ENCODE measurements around the gene ZNF320. TPM values are rescaled to one million over a fixed set of nuclear protein-coding genes. Genes with fewer than 3 reads are reported as not detected.
"Not testable (repeated sequence)": the region's sequence is repeated elsewhere in the genome, so short reads cannot be mapped to it uniquely, and the experiment has no call there.

Gene ZNF320
- total RNA-seq, 1 donor from 2014 or later = 31.6 TPM

- H3K27ac ChIP-seq (ENCODE audit: low read depth, low read length) = no peak overlapping the region
- Mint-ChIP-seq H3K36me3 (ENCODE audit: low read depth, unreplicated experiment) (peaks cover 9% of the 10 kb centered on the region), H3K27me3 (ENCODE audit: low read depth, unreplicated experiment) (no peaks in the 10 kb centered on the region), H3K4me1 (ENCODE audit: low read depth, unreplicated experiment) (peaks cover 14% of the 10 kb centered on the region), H3K9me3 (ENCODE audit: unreplicated experiment) (peaks cover 14% of the 10 kb centered on the region), H3K4me3 (ENCODE audit: unreplicated experiment) (peak overlapping the region; percentile 94), H3K27ac (ENCODE audit: unreplicated experiment) (peak overlapping the region; percentile 83)
- H3K4me3 ChIP-seq (ENCODE audit: insufficient read depth, low read depth, low read length) = peak overlapping the region; percentile 79
- H3K9me3 ChIP-seq (ENCODE audit: insufficient read depth, low read depth, low read length) = peaks cover 4% of the 10 kb centered on the region
- H3K36me3 ChIP-seq (ENCODE audit: insufficient read depth, low read length) = no peaks in the 10 kb centered on the region
- peaks cover 7% of the 10 kb centered on the region for H3K79me2 ChIP-seq (ENCODE audit: insufficient read depth, low read length)
- H3K27me3 ChIP-seq (ENCODE audit: insufficient read depth, low read length) = no peaks in the 10 kb centered on the region
- FAIRE-seq (no peak), DNase-seq (ENCODE audit: low read depth) (no peak)
- no peak for TF ChIP-seq EZH2 (IDR thresholded peaks at IDR 0.05; ENCODE audit: insufficient read depth, low read length)
- no peak for TF ChIP-seq CTCF (IDR thresholded peaks at IDR 0.05; ENCODE audit: insufficient read depth, low read depth, low read length)
- peak overlapping the region; percentile 90 for H2AFZ ChIP-seq (ENCODE audit: low read depth, low read length)
- peak overlapping the region; percentile 79 for H3K9ac ChIP-seq (ENCODE audit: low read length)
- H3K4me1 ChIP-seq (ENCODE audit: insufficient read depth, low read length) = no peaks in the 10 kb centered on the region
- no peaks in the 10 kb centered on the region for H4K20me1 ChIP-seq (ENCODE audit: insufficient read depth, low read length)
- H3K4me2 ChIP-seq (ENCODE audit: low read length) = peak overlapping the region; percentile 91
Observed at GRCh38 chr19:52941941-52942385, 44.5 kb upstream of the ZNF320 start.

GRCh38 chr19:52941523-52941922, 44.1 kb upstream of the ZNF320 start:
- Histone ChIP-seq H3K4me3 (ENCODE audit: insufficient read depth, low read depth, low read length) (peak overlapping the region; percentile 79), H3K4me2 (ENCODE audit: low read length) (peak overlapping the region; percentile 91), H3K9ac (ENCODE audit: low read length) (peak overlapping the region; percentile 79), H2AFZ (ENCODE audit: low read depth, low read length) (peak overlapping the region; percentile 90)
- H3K4me1 ChIP-seq (ENCODE audit: insufficient read depth, low read length); H3K27ac ChIP-seq (ENCODE audit: low read depth, low read length); H3K36me3 ChIP-seq (ENCODE audit: insufficient read depth, low read length); H3K27me3 Mint-ChIP-seq (ENCODE audit: low read depth, unreplicated experiment); H4K20me1 ChIP-seq (ENCODE audit: insufficient read depth, low read length); FAIRE-seq; H3K79me2 ChIP-seq (ENCODE audit: insufficient read depth, low read length); H3K9me3 ChIP-seq (ENCODE audit: insufficient read depth, low read depth, low read length); DNase-seq (ENCODE audit: low read depth); H3K27me3 ChIP-seq (ENCODE audit: insufficient read depth, low read length): not testable (repeated sequence)
- Mint-ChIP-seq H3K4me3 (ENCODE audit: unreplicated experiment) (peak overlapping the region; percentile 94), H3K9me3 (ENCODE audit: unreplicated experiment) (peaks cover 15% of the 10 kb centered on the region), H3K36me3 (ENCODE audit: low read depth, unreplicated experiment) (peaks cover 14% of the 10 kb centered on the region), H3K27ac (ENCODE audit: unreplicated experiment) (peak overlapping the region; percentile 83), H3K4me1 (ENCODE audit: low read depth, unreplicated experiment) (peaks cover 17% of the 10 kb centered on the region)

- not testable (repeated sequence) for H3K79me2 ChIP-seq (ENCODE audit: insufficient read depth, low read length); H3K27ac Mint-ChIP-seq (ENCODE audit: unreplicated experiment); H3K36me3 ChIP-seq (ENCODE audit: insufficient read depth, low read length); H3K27me3 ChIP-seq (ENCODE audit: insufficient read depth, low read length); H3K27me3 Mint-ChIP-seq (ENCODE audit: low read depth, unreplicated experiment); FAIRE-seq; H3K9me3 ChIP-seq (ENCODE audit: insufficient read depth, low read depth, low read length); H3K27ac ChIP-seq (ENCODE audit: low read depth, low read length); H3K4me2 ChIP-seq (ENCODE audit: low read length); H3K4me1 ChIP-seq (ENCODE audit: insufficient read depth, low read length); H2AFZ ChIP-seq (ENCODE audit: low read depth, low read length); DNase-seq (ENCODE audit: low read depth); H3K4me3 ChIP-seq (ENCODE audit: insufficient read depth, low read depth, low read length); H3K9ac ChIP-seq (ENCODE audit: low read length); H4K20me1 ChIP-seq (ENCODE audit: insufficient read depth, low read length)
- H3K4me1 Mint-ChIP-seq (ENCODE audit: low read depth, unreplicated experiment) = peaks cover 22% of the 10 kb centered on the region
- peaks cover 13% of the 10 kb centered on the region for H3K36me3 Mint-ChIP-seq (ENCODE audit: low read depth, unreplicated experiment)
- H3K9me3 Mint-ChIP-seq (ENCODE audit: unreplicated experiment) = peaks cover 12% of the 10 kb centered on the region
- H3K4me3 Mint-ChIP-seq (ENCODE audit: unreplicated experiment) = peak overlapping the region; percentile 94
Observed at GRCh38 chr19:52940905-52941304, 43.5 kb upstream of the ZNF320 start.
